Ovary (tissue), 3 donors: Measurements from ENCODE around the gene SLC24A2.

Experiments
- CTCF ChIP-seq, 3 donors: fragments of 450-650 bp in 2 of 3; fragments of 200-600 bp in 1 of 3; IDR thresholded peaks; one replicate each; pipeline versions ENCODE4 v1.5.1 to v1.8.0; 2016 to 2022; ENCODE audit warnings: antibody characterized with exemption in 3 of 3, mild to moderate bottlenecking in 1 of 3
- EP300 ChIP-seq: sonication (generic); formaldehyde crosslinking; IDR thresholded peaks from one replicate; pipeline ENCODE4 v1.6.1; 2017; ENCODE audit warnings: antibody characterized with exemption
- donor health status: DM: no; HTN: no; CAD: no.

DNA sequence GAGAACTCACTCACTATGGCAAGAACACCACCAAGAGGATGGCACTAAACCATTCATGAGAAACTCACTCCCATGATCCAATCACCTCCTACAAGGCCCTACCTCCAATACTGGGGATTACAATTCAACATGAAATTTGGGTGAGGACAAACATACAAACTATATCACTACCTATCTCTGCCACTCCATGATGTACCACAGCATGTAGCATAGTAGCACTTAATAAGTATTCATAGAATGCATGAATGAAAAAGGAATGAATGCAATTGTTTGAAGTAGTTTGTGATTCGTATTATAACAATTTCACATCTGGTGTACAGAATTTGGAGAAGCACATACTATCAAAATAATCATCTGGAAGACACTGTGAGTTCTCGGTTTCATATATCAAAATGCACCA, 27.9 kb upstream of the SLC24A2 start:
- no peak for TF ChIP-seq EP300
- TF ChIP-seq CTCF (IDR thresholded peaks at IDR 0.05): no peak
